K562 (cell line): ENCODE results near the gene UBXN4. TPM values are rescaled to one million over a fixed set of nuclear protein-coding genes. Genes with fewer than 3 reads are reported as not detected.

Experiments
- AFF1 ChIP-seq, 2 experiments: fragments of 450-650 bp; IDR thresholded peaks; 2 replicates each; pipeline ENCODE4 v1.6.1; 2018; ENCODE audit warnings: mild to moderate bottlenecking in 2 of 2, low read depth in 1 of 2; ENCODE audit not compliant: partially characterized antibody in 2 of 2
- CSDE1 ChIP-seq, 2 experiments: fragments of 450-650 bp; IDR thresholded peaks; 2 replicates each; pipeline ENCODE4 v1.6.1; 2016; ENCODE audit warnings: mild to moderate bottlenecking in 1 of 2
- EZH2 ChIP-seq: IDR thresholded peaks from 2 replicates; pipeline ENCODE4 v1.6.1; 2012; ENCODE audit warnings: low read depth, mild to moderate bottlenecking, inconsistent platforms, low read length, borderline replicate concordance
- GTF2F1 ChIP-seq: IDR thresholded peaks from 2 replicates; pipeline ENCODE4 v1.6.1; 2011; ENCODE audit warnings: low read depth, low read length, improper control_type of control experiment
- KLF1 ChIP-seq: fragments of 450-650 bp; IDR thresholded peaks from 2 replicates; pipeline ENCODE4 v1.6.1; 2016; ENCODE audit warnings: missing genetic modification characterization, missing compliant biosample characterization
- MTF1 ChIP-seq: fragments of 250-450 bp; sonication (Bioruptor Pico); IDR thresholded peaks from 2 replicates; pipeline ENCODE4 v1.9.0; 2021; ENCODE audit warnings: moderate library complexity, mild to moderate bottlenecking, inconsistent platforms, borderline replicate concordance
- MYBL2 ChIP-seq, 2 experiments: fragments of 450-650 bp in 1 of 2; sonication (generic) in 1 of 2; formaldehyde crosslinking in 1 of 2; IDR thresholded peaks; 2 replicates each; pipeline versions ENCODE4 v1.6.1 to v1.8.1; 2017 to 2022; ENCODE audit warnings: borderline replicate concordance in 1 of 2, inconsistent platforms in 1 of 2, low read depth in 1 of 2, mild to moderate bottlenecking in 1 of 2, missing genetic modification reagents in 1 of 2, moderate library complexity in 1 of 2
- NRF1 ChIP-seq, 2 experiments: fragments of 450-650 bp; IDR thresholded peaks in 1 of 2; conservative IDR thresholded peaks in 1 of 2; 2 replicates each; pipeline ENCODE4 v1.6.1; 2014; ENCODE audit warnings: mild to moderate bottlenecking in 2 of 2
- PHF21A ChIP-seq: fragments of 450-650 bp; IDR thresholded peaks from 2 replicates; pipeline ENCODE4 v1.6.1; 2017; ENCODE audit warnings: low read depth, borderline replicate concordance
- RBBP5 ChIP-seq: fragments of 200-600 bp; sonication (generic); IDR thresholded peaks from 2 replicates; pipeline ENCODE4 v1.6.1; 2012; ENCODE audit warnings: borderline replicate concordance, mild to moderate bottlenecking, low read length, control low read depth, inconsistent platforms; ENCODE audit not compliant: insufficient read depth, poor library complexity, severe bottlenecking
- RCOR1 ChIP-seq, 2 experiments: IDR thresholded peaks; 2 replicates each; pipeline ENCODE4 v1.6.1; 2012; ENCODE audit warnings: low read depth in 2 of 2, low read length in 2 of 2, borderline replicate concordance in 1 of 2, improper control_type of control experiment in 1 of 2
- SP2 ChIP-seq: IDR thresholded peaks from 2 replicates; pipeline ENCODE4 v1.6.1; 2011; ENCODE audit warnings: mild to moderate bottlenecking, low read depth, low read length, moderate library complexity; ENCODE audit not compliant: poor library complexity, severe bottlenecking; ENCODE audit errors: extremely low read depth
- TARDBP ChIP-seq: fragments of 450-650 bp; IDR thresholded peaks from 2 replicates; pipeline ENCODE4 v1.6.1; 2016
- TCF7 ChIP-seq: sonication (generic); IDR thresholded peaks from 2 replicates; pipeline ENCODE4 v1.6.1; 2016; ENCODE audit warnings: antibody characterized with exemption, borderline replicate concordance
- U2AF2 ChIP-seq: fragments of 200-400 bp; formaldehyde crosslinking; optimal IDR thresholded peaks from 2 replicates; pipeline ENCODE3; 2017; ENCODE audit warnings: low read depth, mild to moderate bottlenecking, low read length
- XRCC3 ChIP-seq: fragments of 450-650 bp; IDR thresholded peaks from 2 replicates; pipeline ENCODE4 v1.6.1; 2017; ENCODE audit warnings: mild to moderate bottlenecking, moderate library complexity
- ZNF12 ChIP-seq: sonication (generic); formaldehyde crosslinking; IDR thresholded peaks from 2 replicates; pipeline ENCODE4 v1.4.0; 2020; ENCODE audit warnings: mild to moderate bottlenecking, missing genetic modification reagents
- ZNF232 ChIP-seq: sonication (generic); formaldehyde crosslinking; IDR thresholded peaks from 2 replicates; pipeline ENCODE4 v1.8.0; 2022; ENCODE audit warnings: mild to moderate bottlenecking, missing genetic modification reagents
- ZNF3 ChIP-seq: fragments of 250-450 bp; sonication (Bioruptor Pico); IDR thresholded peaks from 2 replicates; pipeline ENCODE4 v1.5.0; 2021; ENCODE audit warnings: mild to moderate bottlenecking, moderate library complexity
- ZNF316 ChIP-seq: fragments of 450-650 bp; IDR thresholded peaks from 2 replicates; pipeline ENCODE4 v1.6.1; 2016
- ZNF77 ChIP-seq: fragments of 250-450 bp; sonication (Bioruptor Pico); IDR thresholded peaks from 2 replicates; pipeline ENCODE4 v1.5.0; 2020
- polyA plus RNA-seq, 8 experiments: library from polyadenylated mRNA; depleted of rRNA in 4 of 8; stranded (reverse) in 5 of 8; unstranded in 3 of 8; fragments of >200 nt; fragmentation: Nextera tagmentation in 2 of 8; fragmentation: Illumina TruSeq in 1 of 8; extraction: Ambion mirVana in 2 of 8; extraction: Trizol in 1 of 8; gene quantifications; 2 replicates each; pipeline versions ENCODE4 v1.2.1 to v1.2.3, GENCODE V29; 2011 to 2014; ENCODE audit warnings: inconsistent platforms in 1 of 8, missing spikeins in 1 of 8
- total RNA-seq, 7 experiments: library from RNA; depleted of rRNA in 6 of 7; stranded (reverse); fragments of >200 nt in 6 of 7; fragmentation: Illumina TruSeq in 2 of 7; extraction: Trizol in 2 of 7; gene quantifications; 2 replicates each; pipeline versions ENCODE4 v1.2.1 to v1.2.3, GENCODE V29; 2011 to 2021; ENCODE audit warnings: low replicate concordance in 1 of 7
- TF ChIP-seq, protein P1 (sequence below): sonication (generic); IDR thresholded peaks from 2 replicates; pipeline ENCODE4 v1.6.1; 2016

Gene UBXN4
- total and polyA plus RNA-seq, 9 of the 15 experiments (the other 6 are each of a cell fraction or from before 2014, with no cell fraction given), result 30.4 to 127 (median 55.3) TPM

DNA sequence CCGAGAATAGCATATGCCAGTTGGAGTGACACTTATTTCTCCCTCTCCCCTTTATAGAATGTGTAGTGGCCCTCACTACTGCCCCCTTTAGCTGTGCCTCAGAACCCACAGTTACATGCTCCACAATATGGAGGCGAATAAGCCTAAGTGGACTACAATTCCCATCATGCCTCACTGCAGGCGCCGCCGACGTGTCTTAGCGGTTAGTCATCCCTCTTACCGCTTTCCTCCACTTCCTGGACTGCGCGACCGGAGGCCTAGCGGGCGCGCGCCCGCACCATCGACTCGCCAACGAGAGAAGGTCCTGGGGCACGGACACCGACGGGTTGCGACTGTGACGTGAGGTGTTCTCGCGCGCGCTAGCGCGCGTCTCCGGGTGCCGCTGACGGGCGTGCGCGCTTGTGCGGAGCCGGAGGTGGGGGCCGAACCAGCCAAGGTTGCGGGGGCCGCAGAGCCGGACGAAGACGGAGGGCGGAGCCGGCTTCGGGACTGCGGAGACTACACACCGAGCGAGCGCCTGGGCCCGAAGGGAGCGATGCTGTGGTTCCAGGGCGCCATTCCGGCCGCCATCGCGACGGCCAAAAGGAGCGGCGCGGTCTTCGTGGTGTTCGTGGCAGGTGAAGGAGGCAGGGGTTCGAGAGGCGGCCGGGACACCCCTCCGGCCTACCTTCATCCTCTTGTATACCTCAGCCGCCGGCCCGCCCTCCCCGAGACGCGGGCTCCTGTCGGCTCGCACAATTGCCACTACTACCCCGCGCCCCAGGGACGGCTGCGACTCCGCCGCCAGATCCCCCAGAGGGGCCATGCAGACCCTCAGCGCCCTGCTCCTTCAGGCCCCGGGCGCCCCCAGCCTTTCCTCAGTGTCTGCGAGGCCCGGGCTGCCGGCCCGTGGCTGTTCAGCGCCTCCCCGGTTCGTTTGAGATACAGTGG, at the start of gene UBXN4 (continued):
- no peak for TF ChIP-seq ZNF3 (CRISPR knock-in tag)
- no peak; the same call in 1 of the 2 replicates for TF ChIP-seq GTF2F1
- no peak for TF ChIP-seq U2AF2
- no peak for TF ChIP-seq ZNF12 (CRISPR knock-in tag)
- peak; percentile 77 for TF ChIP-seq RBBP5
- no peak for TF ChIP-seq MYBL2 (IDR thresholded peaks at IDR 0.05; ENCODE audit: low read depth)
- TF ChIP-seq MYBL2 (CRISPR knock-in tag; IDR thresholded peaks at IDR 0.05; ENCODE audit: borderline replicate concordance), result no peak
- no peak for TF ChIP-seq EZH2
- peak; percentile 2 to 53; a peak in 1 of 4 replicates for TF ChIP-seq RCOR1 (IDR thresholded peaks at IDR 0.05; ENCODE audit: borderline replicate concordance in 1 of 2, low read depth in 2 of 2, low read length in 2 of 2)
- TF ChIP-seq NRF1 (conservative IDR thresholded peaks at IDR 0.05 in 1 of 2, IDR thresholded peaks at IDR 0.05 in 1 of 2), result peak; percentile 93 to 94
- TF ChIP-seq CSDE1 (IDR thresholded peaks at IDR 0.05), result no peak
- no peak for TF ChIP-seq ZNF77 (CRISPR knock-in tag)
- no peak for TF ChIP-seq SP2
- TF ChIP-seq TCF7, result no peak
- TF ChIP-seq MTF1, result no peak
- TF ChIP-seq, protein P1, sequence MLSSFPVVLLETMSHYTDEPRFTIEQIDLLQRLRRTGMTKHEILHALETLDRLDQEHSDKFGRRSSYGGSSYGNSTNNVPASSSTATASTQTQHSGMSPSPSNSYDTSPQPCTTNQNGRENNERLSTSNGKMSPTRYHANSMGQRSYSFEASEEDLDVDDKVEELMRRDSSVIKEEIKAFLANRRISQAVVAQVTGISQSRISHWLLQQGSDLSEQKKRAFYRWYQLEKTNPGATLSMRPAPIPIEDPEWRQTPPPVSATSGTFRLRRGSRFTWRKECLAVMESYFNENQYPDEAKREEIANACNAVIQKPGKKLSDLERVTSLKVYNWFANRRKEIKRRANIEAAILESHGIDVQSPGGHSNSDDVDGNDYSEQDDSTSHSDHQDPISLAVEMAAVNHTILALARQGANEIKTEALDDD, result no peak
- no peak for TF ChIP-seq KLF1 (tag)
- no peak for TF ChIP-seq ZNF232
- TF ChIP-seq ZNF316, result no peak
- no peak; the same call in 1 of the 2 replicates for TF ChIP-seq PHF21A
- no peak for TF ChIP-seq TARDBP
- peak in 1 of 2 experiments; percentile 86 for TF ChIP-seq AFF1 (IDR thresholded peaks at IDR 0.05; ENCODE audit: low read depth in 1 of 2, partially characterized antibody in 2 of 2)
- TF ChIP-seq XRCC3, result no peak
